GM21786 (cell line): Measurements from ENCODE around the gene RABGAP1L.
"Not testable (repeated sequence)": the region's sequence is repeated elsewhere in the genome, so short reads cannot be mapped to it uniquely, and the experiment has no call there.

Experiments used
- ATAC-seq: cut with Tn5 transposase; IDR thresholded peaks from one replicate; pipeline ENCODE4 v1.9.1; 2021; ENCODE audit not compliant: unreplicated experiment

RABGAP1L gene

GRCh38 chr1:174153085-174153824 is 6.1 kb upstream of the RABGAP1L start:
- no peak for ATAC-seq

GRCh38 chr1:174153825-174154107 is 5.6 kb upstream of the RABGAP1L start:
- no peak for ATAC-seq

GRCh38 chr1:174156437-174156836 is 2.9 kb upstream of the RABGAP1L start:
- ATAC-seq: no peak

GRCh38 chr1:174157157-174157806 is 2.0 kb upstream of the RABGAP1L start:
- ATAC-seq: peak; percentile 56

GRCh38 chr1:174158767-174159251 is 511 bp upstream of the RABGAP1L start:
- no peak for ATAC-seq

GRCh38 chr1:174160109-174160473 is 771 bp downstream of the RABGAP1L start:
- ATAC-seq: peak; percentile 14

- no peak for ATAC-seq
Measured at GRCh38 chr1:174160603-174161002, 1.3 kb downstream of the RABGAP1L start.

- ATAC-seq: no peak
Measured at GRCh38 chr1:174161813-174162212, 2.5 kb downstream of the RABGAP1L start.

GRCh38 chr1:174164826-174165225 is 5.5 kb downstream of the RABGAP1L start:
- no peak for ATAC-seq

- no peak for ATAC-seq
Measured at GRCh38 chr1:174165471-174166137, 6.3 kb downstream of the RABGAP1L start.

GRCh38 chr1:174166530-174167264 is 7.4 kb downstream of the RABGAP1L start:
- no peak for ATAC-seq

GRCh38 chr1:174167265-174167803 is 8.0 kb downstream of the RABGAP1L start:
- ATAC-seq: no peak

- ATAC-seq: no peak
Measured at GRCh38 chr1:174169342-174169741, 10.0 kb downstream of the RABGAP1L start.

- no peak for ATAC-seq
Measured at GRCh38 chr1:174171073-174171472, 11.8 kb downstream of the RABGAP1L start.

- no peak for ATAC-seq
Measured at GRCh38 chr1:174174461-174175329, 15.4 kb downstream of the RABGAP1L start.

GRCh38 chr1:174178459-174178858 is 19.1 kb downstream of the RABGAP1L start:
- ATAC-seq: not testable (repeated sequence)

GRCh38 chr1:174189428-174190062 is 30.2 kb downstream of the RABGAP1L start:
- ATAC-seq: no peak

GRCh38 chr1:174190691-174191199 is 31.4 kb downstream of the RABGAP1L start:
- ATAC-seq: no peak

- ATAC-seq: no peak
Measured at GRCh38 chr1:174191349-174191862, 32.1 kb downstream of the RABGAP1L start.
